CD4-positive, alpha-beta T cell (primary cell): ENCODE measurements around the gene NDE1. TPM values are rescaled to one million over a fixed set of nuclear protein-coding genes. Genes with fewer than 3 reads are reported as not detected.
A peak's percentile ranks its signal among the peaks of the same experiment; 100 is the strongest.

Experiments used
- ATAC-seq: fragments of 200-7000 bp; cut with Tn5 transposase; one replicate; pipeline ENCODE4 v1.10.0; 2022; ENCODE audit warnings: mild to moderate bottlenecking; ENCODE audit not compliant: poor library complexity
- CTCF ChIA-PET: fragments of 350-600 bp; sonication (Branson Sonifier 250); formaldehyde crosslinking; loops from one replicate; lab custom pipeline; 2021; ENCODE audit warnings: antibody characterized with exemption, inconsistent platforms; lab: Charles Lee
- POLR2A ChIA-PET: fragments of 350-600 bp; sonication (Branson Sonifier 250); formaldehyde crosslinking; loops from one replicate; lab custom pipeline; 2021; ENCODE audit warnings: antibody characterized with exemption, inconsistent platforms; lab: Charles Lee
- DNase-seq, 14 experiments: peaks; one replicate each; pipeline ENCODE4 v3.0.0-alpha.2; 2013 to 2020; ENCODE audit warnings: mixed read lengths in 2 of 14
- H3K27ac ChIP-seq, 2 donors: one replicate each; pipeline versions ENCODE4 v1.5.1 to v1.7.0; 2013; ENCODE audit warnings: low read length in 2 of 2, low read depth in 1 of 2, mild to moderate bottlenecking in 1 of 2
- H3K27me3 ChIP-seq, 2 experiments: 1 replicate in 1 of 2; 2 replicates in 1 of 2; pipeline versions ENCODE4 v1.6.1 to v1.7.0; 2013; ENCODE audit warnings: low read length in 2 of 2, control low read depth in 1 of 2, mild to moderate bottlenecking in 1 of 2, moderate library complexity in 1 of 2; ENCODE audit not compliant: insufficient read depth in 2 of 2, control insufficient read depth in 1 of 2
- H3K36me3 ChIP-seq: one replicate; pipeline ENCODE4 v1.6.1; 2013; ENCODE audit warnings: low read length, control low read depth; ENCODE audit not compliant: insufficient read depth
- H3K4me1 ChIP-seq: one replicate; pipeline ENCODE4 v1.6.1; 2013; ENCODE audit warnings: low read length, control low read depth; ENCODE audit not compliant: insufficient read depth
- H3K4me3 ChIP-seq: one replicate; pipeline ENCODE4 v1.5.1; 2013; ENCODE audit warnings: mild to moderate bottlenecking, low read length, moderate library complexity
- H3K9me3 ChIP-seq, 2 experiments: 1 replicate in 1 of 2; 2 replicates in 1 of 2; pipeline versions ENCODE4 v1.6.1 to v1.7.0; 2013; ENCODE audit warnings: low read length in 2 of 2, mild to moderate bottlenecking in 2 of 2, control low read depth in 1 of 2, moderate library complexity in 1 of 2; ENCODE audit not compliant: control insufficient read depth in 1 of 2, insufficient read depth in 1 of 2
- H3K27ac Mint-ChIP-seq: one replicate; pipeline ENCODE4 v1.8.0; 2020; ENCODE audit warnings: mixed read lengths
- H3K27me3 Mint-ChIP-seq: one replicate; pipeline ENCODE4 v1.8.0; 2021; ENCODE audit warnings: mixed read lengths
- H3K36me3 Mint-ChIP-seq: one replicate; pipeline ENCODE4 v1.8.0; 2021; ENCODE audit warnings: low read depth, mixed read lengths
- H3K4me1 Mint-ChIP-seq: one replicate; pipeline ENCODE4 v1.8.0; 2021; ENCODE audit warnings: low read depth, mixed read lengths
- H3K4me3 Mint-ChIP-seq: one replicate; pipeline ENCODE4 v1.8.0; 2020; ENCODE audit warnings: mild to moderate bottlenecking, mixed read lengths
- H3K9me3 Mint-ChIP-seq: one replicate; pipeline ENCODE4 v1.8.0; 2020; ENCODE audit warnings: mixed read lengths
- intact Hi-C, 2 experiments: fragments of 100-400 bp; cut with DNase I in 1 of 2; cut with micrococcal nuclease in 1 of 2; formaldehyde crosslinking; loops; one replicate each; pipeline versions ENCODE4 v1.15.1 to v1.9.0; 2023 to 2025; cut with DNase I, micrococcal nuclease
- total RNA-seq, 174 experiments: library from RNA in 2 of 174; stranded (reverse) in 2 of 174; gene quantifications; one replicate each; pipeline ENCODE4 v1.2.3 and lab custom pipeline; 2021 to 2026
- TF ChIP-seq, protein P1 (sequence below): fragments of 200-600 bp; IDR thresholded peaks from one replicate; pipeline ENCODE4 v1.8.0; 2022; ENCODE audit warnings: antibody characterized with exemption, mild to moderate bottlenecking

NDE1 gene
- total RNA-seq, 2 experiments from 2014 or later: 96.6 to 106 TPM

DNA sequence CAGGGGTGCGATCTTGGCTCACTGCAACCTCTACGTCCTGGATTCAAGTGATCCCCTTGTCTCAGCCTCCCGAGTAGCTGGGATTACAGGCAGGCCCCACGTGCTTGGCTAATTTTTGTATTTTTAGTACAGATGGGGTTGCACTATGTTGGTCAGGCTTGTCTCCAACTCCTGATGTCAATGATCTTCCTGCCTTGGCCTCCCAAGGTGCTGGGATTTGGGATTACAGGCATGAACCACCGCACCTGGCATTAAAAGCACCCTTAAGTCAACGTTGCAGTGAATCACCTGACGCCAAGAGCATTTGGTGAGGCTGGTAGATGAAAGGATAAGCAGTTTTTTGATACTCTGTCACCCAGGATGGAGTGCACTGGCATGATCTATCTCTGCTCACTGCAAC, 59.0 kb downstream of the NDE1 start:
- POLR2A ChIA-PET: no interaction called here
- CTCF ChIA-PET: no interaction called here

DNA sequence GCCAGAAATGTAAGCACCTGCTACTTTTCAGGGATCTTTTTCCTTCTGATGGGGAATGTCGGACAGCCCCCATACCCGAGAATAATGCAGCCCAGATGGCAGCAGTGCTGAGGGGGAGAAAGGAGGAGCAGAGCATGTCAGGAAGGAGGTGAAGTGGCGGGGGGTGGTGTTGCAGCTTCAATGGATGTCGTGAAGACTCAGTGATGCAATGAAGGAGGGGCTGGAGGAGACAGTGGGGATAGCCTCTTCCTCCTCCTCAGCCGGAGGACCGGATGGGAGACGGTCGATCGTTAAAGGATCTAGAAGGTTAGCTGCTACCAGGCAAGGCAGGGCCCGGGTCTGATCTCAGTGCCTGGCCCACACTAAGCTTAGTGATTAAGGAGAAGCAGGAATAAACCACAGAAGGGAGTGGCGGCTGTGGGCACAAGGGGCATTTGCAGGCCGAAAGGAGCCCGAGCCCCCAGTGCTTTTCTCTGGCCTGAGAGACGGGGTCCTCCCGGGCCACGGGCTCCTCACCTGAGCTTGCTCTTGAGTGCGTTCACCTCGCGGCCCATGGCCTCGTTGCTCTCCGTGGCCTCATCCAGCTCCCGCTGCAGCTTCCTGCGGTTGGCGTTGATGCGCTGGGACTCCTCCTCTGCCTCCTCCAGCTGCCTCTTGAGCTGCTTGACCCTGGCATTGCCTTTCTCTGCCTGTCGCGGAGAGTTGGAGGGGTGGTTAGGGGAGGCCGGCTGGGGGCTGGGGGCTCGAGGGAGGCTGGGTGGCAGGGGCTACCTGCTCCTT, 64.5 kb downstream of the NDE1 start:
- Histone ChIP-seq H3K4me3 (no peak overlapping the region), H3K36me3 (peaks cover 33% of the 10 kb centered on the region), H3K4me1 (no peaks in the 10 kb centered on the region), H3K27me3 (no peaks in the 10 kb centered on the region), H3K27ac (no peak overlapping the region), H3K9me3 (no peaks in the 10 kb centered on the region)
- Mint-ChIP-seq H3K9me3 (no peaks in the 10 kb centered on the region), H3K4me3 (no peak overlapping the region), H3K27ac (peak overlapping the region; percentile 9), H3K4me1 (peaks cover 4% of the 10 kb centered on the region), H3K27me3 (no peaks in the 10 kb centered on the region), H3K36me3 (peaks cover 64% of the 10 kb centered on the region)
- intact Hi-C loops: no loop called here
- POLR2A ChIA-PET: no interaction called here
- TF ChIP-seq, protein P1, sequence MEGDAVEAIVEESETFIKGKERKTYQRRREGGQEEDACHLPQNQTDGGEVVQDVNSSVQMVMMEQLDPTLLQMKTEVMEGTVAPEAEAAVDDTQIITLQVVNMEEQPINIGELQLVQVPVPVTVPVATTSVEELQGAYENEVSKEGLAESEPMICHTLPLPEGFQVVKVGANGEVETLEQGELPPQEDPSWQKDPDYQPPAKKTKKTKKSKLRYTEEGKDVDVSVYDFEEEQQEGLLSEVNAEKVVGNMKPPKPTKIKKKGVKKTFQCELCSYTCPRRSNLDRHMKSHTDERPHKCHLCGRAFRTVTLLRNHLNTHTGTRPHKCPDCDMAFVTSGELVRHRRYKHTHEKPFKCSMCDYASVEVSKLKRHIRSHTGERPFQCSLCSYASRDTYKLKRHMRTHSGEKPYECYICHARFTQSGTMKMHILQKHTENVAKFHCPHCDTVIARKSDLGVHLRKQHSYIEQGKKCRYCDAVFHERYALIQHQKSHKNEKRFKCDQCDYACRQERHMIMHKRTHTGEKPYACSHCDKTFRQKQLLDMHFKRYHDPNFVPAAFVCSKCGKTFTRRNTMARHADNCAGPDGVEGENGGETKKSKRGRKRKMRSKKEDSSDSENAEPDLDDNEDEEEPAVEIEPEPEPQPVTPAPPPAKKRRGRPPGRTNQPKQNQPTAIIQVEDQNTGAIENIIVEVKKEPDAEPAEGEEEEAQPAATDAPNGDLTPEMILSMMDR: no peak
- ATAC-seq (no peak), DNase-seq (no peak)
- CTCF ChIA-PET: no interaction called here

More for the DNA sequence above, 59.0 kb downstream of the NDE1 start:
- Mint-ChIP-seq H3K4me1 (peaks cover 11% of the 10 kb centered on the region), H3K4me3 (no peak overlapping the region), H3K27me3 (no peaks in the 10 kb centered on the region), H3K27ac (no peak overlapping the region), H3K9me3 (no peaks in the 10 kb centered on the region), H3K36me3 (peaks cover 40% of the 10 kb centered on the region)
- Histone ChIP-seq H3K27me3 (no peaks in the 10 kb centered on the region), H3K9me3 (no peaks in the 10 kb centered on the region), H3K4me3 (no peak overlapping the region), H3K27ac (no peak overlapping the region), H3K36me3 (peaks cover 21% of the 10 kb centered on the region), H3K4me1 (peaks cover 7% of the 10 kb centered on the region)
- ATAC-seq (no peak), DNase-seq (no peak)
- intact Hi-C loops: no loop called here
- TF ChIP-seq, protein P1: no peak

DNA sequence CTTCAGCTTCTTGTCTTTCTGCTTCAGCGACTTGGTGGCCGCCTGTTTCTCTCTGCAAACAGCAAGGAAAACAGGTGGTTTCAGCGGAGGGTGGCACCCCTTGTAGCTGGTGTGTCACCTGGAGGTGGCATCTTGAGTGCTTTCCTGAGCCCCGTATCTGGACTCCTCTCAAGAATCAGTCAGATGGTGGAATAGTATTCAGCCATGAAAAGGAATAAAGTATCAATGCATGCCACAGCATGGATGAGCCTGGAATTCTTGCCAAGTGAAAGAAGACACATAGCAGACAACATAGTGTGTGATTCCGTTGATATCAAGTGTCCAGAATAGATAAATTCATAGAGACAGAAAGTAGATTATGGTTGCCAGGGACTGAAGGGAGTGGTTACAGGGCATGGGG, 65.2 kb downstream of the NDE1 start:
- CTCF ChIA-PET: no interaction called here
- POLR2A ChIA-PET: no interaction called here

More for the DNA sequence above, 65.2 kb downstream of the NDE1 start:
- no peaks in the 10 kb centered on the region for H3K9me3 ChIP-seq
- ATAC-seq (no peak), DNase-seq (no peak)
- no peak overlapping the region for H3K27ac ChIP-seq
- peaks cover 67% of the 10 kb centered on the region for H3K36me3 Mint-ChIP-seq
- H3K9me3 Mint-ChIP-seq: no peaks in the 10 kb centered on the region
- H3K27me3 ChIP-seq: no peaks in the 10 kb centered on the region
- no peaks in the 10 kb centered on the region for H3K4me1 ChIP-seq
- TF ChIP-seq, protein P1: no peak
- H3K4me1 Mint-ChIP-seq: peaks cover 4% of the 10 kb centered on the region
- no peak overlapping the region for H3K4me3 Mint-ChIP-seq
- no peaks in the 10 kb centered on the region for H3K27me3 Mint-ChIP-seq
- no peak overlapping the region for H3K4me3 ChIP-seq
- H3K36me3 ChIP-seq: peaks cover 35% of the 10 kb centered on the region
- intact Hi-C loops: no loop called here
- H3K27ac Mint-ChIP-seq: no peak overlapping the region
